Measurements from ENCODE around the gene AVPR1A.
"Not testable (repeated sequence)": the region's sequence is repeated elsewhere in the genome, so short reads cannot be mapped to it uniquely, and the experiment has no call there.

AVPR1A gene

GRCh38 chr12:63150713-63151622, at the start of gene AVPR1A:
TSS of gene AVPR1A (minus strand) at chr12:63151201. CDS start at chr12:63150836, 365 bp downstream.
- DNase-seq (ENCODE audit: low read depth): peak; percentile 4
- peak within 1 kb of the TSS; percentile 6 for H3K4me3 ChIP-seq (ENCODE audit: low read depth, low read length)

GRCh38 chr12:63196168-63196567, 45.2 kb upstream of the AVPR1A start:
- no peak for DNase-seq (ENCODE audit: low read depth)
- H3K4me3 ChIP-seq (ENCODE audit: low read depth, low read length): no peak overlapping the region
- no peak for TF ChIP-seq CTCF (conservative IDR thresholded peaks at IDR 0.05; ENCODE audit: low read depth, low read length)

More at GRCh38 chr12:63150713-63151622, at the start of gene AVPR1A:
- no peak for TF ChIP-seq CTCF (conservative IDR thresholded peaks at IDR 0.05; ENCODE audit: low read depth, low read length)

GRCh38 chr12:63179224-63179623, 28.2 kb upstream of the AVPR1A start:
- TF ChIP-seq CTCF (conservative IDR thresholded peaks at IDR 0.05; ENCODE audit: low read depth, low read length): no peak
- DNase-seq (ENCODE audit: low read depth): no peak
- H3K4me3 ChIP-seq (ENCODE audit: low read depth, low read length): no peak overlapping the region

- H3K4me3 ChIP-seq (ENCODE audit: low read depth, low read length): no peak overlapping the region
- no peak for TF ChIP-seq CTCF (conservative IDR thresholded peaks at IDR 0.05; ENCODE audit: low read depth, low read length)
- DNase-seq (ENCODE audit: low read depth): no peak
These were observed 19.3 kb upstream of the AVPR1A start for GRCh38 chr12:63170321-63170720.

- DNase-seq (ENCODE audit: low read depth); H3K4me3 ChIP-seq (ENCODE audit: low read depth, low read length): not testable (repeated sequence)
These were observed 16.7 kb upstream of the AVPR1A start for GRCh38 chr12:63167741-63168140.

- no peak for TF ChIP-seq CTCF (conservative IDR thresholded peaks at IDR 0.05; ENCODE audit: low read depth, low read length)
- DNase-seq (ENCODE audit: low read depth): no peak
- no peak overlapping the region for H3K4me3 ChIP-seq (ENCODE audit: low read depth, low read length)
These were observed 13.9 kb upstream of the AVPR1A start for GRCh38 chr12:63164911-63165310.

GRCh38 chr12:63163541-63163940, 12.5 kb upstream of the AVPR1A start:
- peak; percentile 25 for DNase-seq (ENCODE audit: low read depth)
- no peak for TF ChIP-seq CTCF (conservative IDR thresholded peaks at IDR 0.05; ENCODE audit: low read depth, low read length)
- H3K4me3 ChIP-seq (ENCODE audit: low read depth, low read length): no peak overlapping the region
